ENCODE measurements around the gene FPGS.

GRCh38 chr9:127773272-127773671 lies 29.4 kb upstream of the FPGS start:
- TF ChIP-seq CTCF (IDR thresholded peaks at IDR 0.05) (no peak), POLR2A (IDR thresholded peaks at IDR 0.05) (no peak)
